ENCODE data around the gene CPNE7. TPM values are rescaled to one million over a fixed set of nuclear protein-coding genes. Genes with fewer than 3 reads are reported as not detected.

CPNE7 gene
- total and polyA plus RNA-seq, 2 of the 13 experiments (the other 11 are each of a cell fraction or from before 2014, with no cell fraction given) = 0.59 TPM; not detected in 1

- TF ChIP-seq HCFC1 (IDR thresholded peaks at IDR 0.05; ENCODE audit: low read depth, low read length) (no peak), TRIM24 (CRISPR knock-in tag; IDR thresholded peaks at IDR 0.05) (no peak), JARID2 (CRISPR knock-in tag; IDR thresholded peaks at IDR 0.05; ENCODE audit: insufficient replicate concordance) (no peak), PAX8 (CRISPR knock-in tag; IDR thresholded peaks at IDR 0.05; ENCODE audit: borderline replicate concordance) (no peak), ZNF235 (CRISPR knock-in tag; IDR thresholded peaks at IDR 0.05; ENCODE audit: borderline replicate concordance) (no peak), SSRP1 (CRISPR knock-in tag; IDR thresholded peaks at IDR 0.05) (no peak), ZNF839 (CRISPR knock-in tag; IDR thresholded peaks at IDR 0.05; ENCODE audit: borderline replicate concordance) (no peak), SAFB2 (CRISPR knock-in tag; IDR thresholded peaks at IDR 0.05; ENCODE audit: borderline replicate concordance, low read depth) (no peak), ZBTB42 (CRISPR knock-in tag; IDR thresholded peaks at IDR 0.05) (no peak), ZNF484 (CRISPR knock-in tag; IDR thresholded peaks at IDR 0.05; ENCODE audit: borderline replicate concordance, low read depth) (no peak), ZNF577 (CRISPR knock-in tag; IDR thresholded peaks at IDR 0.05; ENCODE audit: borderline replicate concordance, low read depth) (no peak), ZNF280B (CRISPR knock-in tag; IDR thresholded peaks at IDR 0.05; ENCODE audit: borderline replicate concordance) (no peak), PCBP2 (optimal IDR thresholded peaks at IDR 0.05; ENCODE audit: low read depth, low read length, poor library complexity, severe bottlenecking) (no peak), REXO4 (CRISPR knock-in tag; IDR thresholded peaks at IDR 0.05; ENCODE audit: borderline replicate concordance) (no peak), ARNT2 (CRISPR knock-in tag; IDR thresholded peaks at IDR 0.05; ENCODE audit: low read depth) (no peak), SALL2 (CRISPR knock-in tag; IDR thresholded peaks at IDR 0.05) (no peak), ZNF703 (CRISPR knock-in tag; IDR thresholded peaks at IDR 0.05; ENCODE audit: borderline replicate concordance) (no peak), WIZ (CRISPR knock-in tag; IDR thresholded peaks at IDR 0.05) (no peak), GABPA (IDR thresholded peaks at IDR 0.05; ENCODE audit: low read depth, low read length) (no peak), GABPA (CRISPR knock-in tag; IDR thresholded peaks at IDR 0.05; ENCODE audit: low read depth) (no peak; the same call in 1 of the 2 replicates), EHMT2 (IDR thresholded peaks at IDR 0.05; ENCODE audit: borderline replicate concordance, low read depth, low read length) (no peak), ZNF709 (CRISPR knock-in tag; IDR thresholded peaks at IDR 0.05) (no peak), NCOA1 (CRISPR knock-in tag; IDR thresholded peaks at IDR 0.05) (no peak), GATAD2A (CRISPR knock-in tag; IDR thresholded peaks at IDR 0.05) (peak; percentile 66; the same call in 1 of the 2 replicates), FLYWCH1 (CRISPR knock-in tag; IDR thresholded peaks at IDR 0.05) (no peak), ZNF816 (CRISPR knock-in tag; IDR thresholded peaks at IDR 0.05; ENCODE audit: borderline replicate concordance) (no peak)
- TF ChIP-seq, protein P1, sequence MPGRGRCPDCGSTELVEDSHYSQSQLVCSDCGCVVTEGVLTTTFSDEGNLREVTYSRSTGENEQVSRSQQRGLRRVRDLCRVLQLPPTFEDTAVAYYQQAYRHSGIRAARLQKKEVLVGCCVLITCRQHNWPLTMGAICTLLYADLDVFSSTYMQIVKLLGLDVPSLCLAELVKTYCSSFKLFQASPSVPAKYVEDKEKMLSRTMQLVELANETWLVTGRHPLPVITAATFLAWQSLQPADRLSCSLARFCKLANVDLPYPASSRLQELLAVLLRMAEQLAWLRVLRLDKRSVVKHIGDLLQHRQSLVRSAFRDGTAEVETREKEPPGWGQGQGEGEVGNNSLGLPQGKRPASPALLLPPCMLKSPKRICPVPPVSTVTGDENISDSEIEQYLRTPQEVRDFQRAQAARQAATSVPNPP (CRISPR knock-in tag; IDR thresholded peaks at IDR 0.05) = no peak
- TF ChIP-seq, protein P2, sequence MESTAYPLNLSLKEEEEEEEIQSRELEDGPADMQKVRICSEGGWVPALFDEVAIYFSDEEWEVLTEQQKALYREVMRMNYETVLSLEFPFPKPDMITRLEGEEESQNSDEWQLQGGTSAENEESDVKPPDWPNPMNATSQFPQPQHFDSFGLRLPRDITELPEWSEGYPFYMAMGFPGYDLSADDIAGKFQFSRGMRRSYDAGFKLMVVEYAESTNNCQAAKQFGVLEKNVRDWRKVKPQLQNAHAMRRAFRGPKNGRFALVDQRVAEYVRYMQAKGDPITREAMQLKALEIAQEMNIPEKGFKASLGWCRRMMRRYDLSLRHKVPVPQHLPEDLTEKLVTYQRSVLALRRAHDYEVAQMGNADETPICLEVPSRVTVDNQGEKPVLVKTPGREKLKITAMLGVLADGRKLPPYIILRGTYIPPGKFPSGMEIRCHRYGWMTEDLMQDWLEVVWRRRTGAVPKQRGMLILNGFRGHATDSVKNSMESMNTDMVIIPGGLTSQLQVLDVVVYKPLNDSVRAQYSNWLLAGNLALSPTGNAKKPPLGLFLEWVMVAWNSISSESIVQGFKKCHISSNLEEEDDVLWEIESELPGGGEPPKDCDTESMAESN (CRISPR knock-in tag; conservative IDR thresholded peaks at IDR 0.05) = no peak
Observed at GRCh38 chr16:89581861-89582563, 6.5 kb downstream of the CPNE7 start (continued).

Measured in HepG2 (cell line).